HG03571 (cell line): ENCODE data around the gene PLEKHA8.
"Not testable (repeated sequence)": the region's sequence is repeated elsewhere in the genome, so short reads cannot be mapped to it uniquely, and the experiment has no call there.

Experiments
- ATAC-seq: cut with Tn5 transposase; IDR thresholded peaks from one replicate; pipeline ENCODE4 v1.9.1; 2021; ENCODE audit not compliant: unreplicated experiment

The PLEKHA8 gene

DNA sequence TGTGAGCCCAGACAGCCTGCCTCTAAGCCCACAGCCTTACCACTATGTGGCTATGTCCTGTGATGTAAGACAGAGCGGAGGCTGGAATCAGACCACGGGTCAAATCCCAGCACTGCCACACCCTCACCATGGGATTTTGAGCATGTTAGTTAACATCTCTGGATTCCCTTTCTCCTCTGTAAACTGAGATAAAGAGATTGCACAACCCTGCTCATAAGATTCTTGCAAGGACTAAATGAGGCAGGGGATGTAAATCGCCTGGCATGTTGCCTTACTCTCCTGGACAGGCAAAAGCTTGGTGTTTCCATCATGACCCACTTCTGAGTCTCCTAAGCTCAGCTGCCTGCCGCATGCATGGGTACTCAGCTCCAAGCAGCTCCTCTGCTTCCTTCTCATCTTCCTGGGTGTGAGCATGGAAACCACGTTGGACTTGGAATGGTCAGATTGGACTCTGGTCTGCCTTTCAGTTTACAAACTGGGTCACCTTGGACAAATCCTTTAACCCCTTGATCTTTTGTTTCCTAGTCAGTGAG is 65.3 kb downstream of the PLEKHA8 start:
- no peak for ATAC-seq

DNA sequence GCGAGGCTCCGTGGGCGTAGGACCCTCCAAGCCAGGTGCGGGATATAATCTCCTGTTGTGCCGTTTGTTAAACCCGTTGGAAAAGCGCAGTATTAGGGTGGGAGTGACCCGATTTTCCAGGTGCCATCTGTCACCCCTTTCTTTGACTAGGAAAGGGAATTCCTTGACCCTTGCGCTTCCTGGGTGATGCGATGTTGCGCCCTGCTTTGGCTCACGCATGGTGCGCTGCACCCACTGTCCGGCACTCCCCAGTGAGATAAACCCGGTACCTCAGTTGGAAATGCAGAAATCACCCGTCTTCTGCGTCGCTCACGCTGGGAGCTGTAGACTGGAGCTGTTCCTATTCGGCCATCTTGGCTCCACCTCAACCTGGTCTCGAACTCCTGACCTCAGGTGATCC is 70.4 kb downstream of the PLEKHA8 start:
- ATAC-seq, result not testable (repeated sequence)

DNA sequence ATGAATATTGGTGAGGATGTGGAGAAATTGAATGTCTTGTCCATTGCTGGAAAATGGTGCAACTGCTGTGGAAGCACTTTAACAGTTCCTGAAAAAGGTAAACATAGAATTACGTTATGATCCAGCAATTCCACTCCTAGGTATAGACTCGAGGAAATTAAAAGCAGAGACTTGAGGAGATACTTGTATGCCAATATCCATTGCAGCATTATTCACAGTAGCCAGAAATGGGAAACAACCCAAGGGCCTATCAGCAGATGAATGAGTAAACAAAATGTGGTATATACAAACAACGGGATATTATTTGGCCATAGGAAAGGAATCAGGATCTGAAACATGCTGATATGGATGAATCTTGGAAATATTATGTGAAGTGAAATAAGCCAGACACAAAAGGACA is 74.1 kb downstream of the PLEKHA8 start:
- ATAC-seq, result no peak

DNA sequence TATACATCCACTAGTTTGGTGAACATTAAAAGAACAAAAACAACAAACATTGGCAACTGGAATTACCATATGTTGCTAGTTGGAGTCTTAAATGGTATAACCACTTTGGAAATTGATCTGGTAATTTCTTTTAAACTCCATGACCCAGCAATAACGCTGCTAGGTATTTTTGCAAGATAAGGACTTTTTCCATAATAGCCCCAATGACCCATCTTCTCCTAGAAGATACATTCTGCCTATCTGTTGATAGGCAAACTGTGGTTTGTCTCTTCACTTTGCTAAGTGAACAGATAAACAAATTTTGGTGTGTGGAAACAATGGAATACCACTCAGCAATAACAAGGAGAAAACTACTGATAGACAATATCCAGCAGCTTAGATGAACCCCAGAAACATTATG is 75.9 kb downstream of the PLEKHA8 start:
- ATAC-seq, result no peak

DNA sequence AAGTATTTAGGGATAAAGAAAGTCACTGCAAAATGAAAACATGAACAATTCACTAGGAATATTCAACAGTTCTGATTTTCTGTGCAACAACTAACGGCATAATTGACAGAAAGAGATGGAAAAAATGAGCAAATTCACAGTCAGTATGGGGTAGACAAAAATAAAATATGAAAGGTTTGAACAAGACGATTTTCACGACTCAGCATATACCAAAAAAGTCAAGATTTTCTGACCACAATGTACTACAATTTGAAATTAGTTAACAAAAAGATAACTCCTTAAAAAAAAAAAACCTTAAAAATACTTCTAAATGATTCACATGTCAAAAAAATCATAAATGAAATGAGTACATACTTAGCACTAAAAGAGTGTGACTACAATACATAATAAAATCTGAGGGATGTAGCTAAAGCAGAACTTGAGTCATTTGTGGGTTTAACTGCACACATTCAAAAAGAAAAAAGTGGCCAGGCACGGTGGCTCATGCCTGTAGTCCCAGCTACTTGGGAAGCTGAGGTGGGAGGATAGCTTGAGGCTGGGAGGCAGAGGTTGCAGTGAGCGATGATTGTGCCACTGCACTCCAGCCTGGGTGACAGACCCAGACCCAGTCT is 84.0 kb downstream of the PLEKHA8 start:
- ATAC-seq, result no peak

DNA sequence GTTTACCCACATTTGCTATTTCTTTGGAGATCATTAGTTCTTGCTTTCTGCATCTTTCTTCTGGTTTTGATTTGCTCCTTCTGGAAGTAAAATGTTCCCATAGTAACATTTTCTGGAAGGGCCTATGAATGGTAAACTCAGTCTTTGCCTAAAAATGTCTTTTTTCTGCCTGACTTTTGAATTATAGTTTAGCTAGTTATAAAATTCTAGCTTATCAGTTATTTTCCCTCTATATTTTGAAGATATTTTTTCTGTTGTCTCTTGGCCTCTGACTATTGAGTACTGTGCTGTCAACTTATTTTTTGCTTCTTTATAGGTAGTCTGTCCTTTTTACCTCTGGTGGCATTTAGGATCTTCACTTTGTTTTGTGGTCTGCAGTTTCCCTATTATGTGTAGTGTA is 84.9 kb downstream of the PLEKHA8 start:
- no peak for ATAC-seq

DNA sequence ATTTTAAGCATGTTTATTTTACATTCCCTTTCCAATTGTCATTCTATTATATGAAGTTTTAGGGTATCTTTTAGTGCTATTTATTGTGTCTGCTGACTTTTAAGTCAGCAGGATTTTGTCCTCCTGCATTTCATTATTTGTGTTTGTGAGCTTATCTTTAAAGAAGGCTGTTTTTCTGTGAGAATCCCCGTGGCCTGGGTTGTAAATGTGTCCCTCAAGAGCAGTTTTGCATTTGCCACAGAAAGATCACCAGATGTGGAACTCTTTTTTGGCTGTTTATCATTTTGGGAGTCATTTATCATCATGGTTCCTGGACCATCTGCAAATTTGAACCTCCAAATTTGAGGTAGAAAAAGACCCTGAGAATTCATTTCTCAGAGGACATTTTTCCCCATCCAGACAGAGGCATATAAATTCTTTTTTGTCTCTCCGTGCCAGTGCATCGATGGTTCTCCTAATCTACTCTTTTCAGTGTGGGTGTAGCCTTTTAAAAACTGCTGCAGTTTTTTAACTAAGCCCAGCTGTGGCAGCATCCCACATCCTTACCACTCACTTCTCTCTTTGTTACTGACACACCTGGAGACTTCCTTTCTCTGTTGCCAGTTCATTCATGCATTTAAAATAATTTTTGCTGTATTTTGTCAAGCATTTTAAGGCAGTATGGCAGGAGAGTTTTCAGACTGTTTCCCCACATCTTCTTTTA is 86.5 kb downstream of the PLEKHA8 start:
- ATAC-seq, result no peak

DNA sequence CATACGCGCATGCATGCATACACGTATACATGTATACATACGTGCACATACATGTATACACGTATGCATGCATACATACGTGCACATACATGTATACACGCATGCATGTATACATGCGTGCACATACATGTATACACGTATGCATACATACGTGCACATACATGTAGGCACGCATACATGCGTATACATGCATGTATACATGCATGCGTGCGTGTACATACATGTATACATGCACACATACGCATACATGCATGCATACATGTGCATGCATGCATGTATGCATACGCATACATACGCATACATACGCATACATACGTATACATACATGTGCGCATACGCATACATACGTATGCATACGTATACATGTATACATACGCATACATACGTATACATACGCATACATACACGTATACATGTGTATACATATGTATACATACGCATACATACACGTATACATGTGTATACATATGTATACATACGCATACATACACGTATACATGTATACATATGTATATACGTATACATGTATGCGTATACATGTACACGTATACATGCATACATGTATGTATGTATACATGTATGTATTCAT is 87.6 kb downstream of the PLEKHA8 start:
- no peak for ATAC-seq

DNA sequence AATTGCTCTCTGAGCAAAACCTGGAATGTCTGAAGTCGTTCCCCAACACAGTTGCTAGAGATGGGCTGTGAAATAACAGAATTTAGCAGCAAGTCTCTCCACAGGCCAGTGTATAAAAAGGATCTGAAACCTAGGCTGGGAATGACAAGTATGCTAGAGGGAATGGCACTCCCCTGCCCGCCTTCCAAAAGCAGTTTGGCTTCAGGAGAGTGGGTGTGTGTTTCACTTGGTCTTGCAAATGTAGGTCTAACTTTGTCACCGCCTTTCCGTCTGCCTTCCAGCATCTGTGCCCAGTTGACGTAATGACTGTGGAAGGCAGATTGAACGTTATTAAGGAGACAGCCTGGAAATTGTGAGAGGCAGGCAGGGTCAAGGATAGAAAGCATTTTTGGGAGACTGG is 88.6 kb downstream of the PLEKHA8 start:
- ATAC-seq, result no peak

DNA sequence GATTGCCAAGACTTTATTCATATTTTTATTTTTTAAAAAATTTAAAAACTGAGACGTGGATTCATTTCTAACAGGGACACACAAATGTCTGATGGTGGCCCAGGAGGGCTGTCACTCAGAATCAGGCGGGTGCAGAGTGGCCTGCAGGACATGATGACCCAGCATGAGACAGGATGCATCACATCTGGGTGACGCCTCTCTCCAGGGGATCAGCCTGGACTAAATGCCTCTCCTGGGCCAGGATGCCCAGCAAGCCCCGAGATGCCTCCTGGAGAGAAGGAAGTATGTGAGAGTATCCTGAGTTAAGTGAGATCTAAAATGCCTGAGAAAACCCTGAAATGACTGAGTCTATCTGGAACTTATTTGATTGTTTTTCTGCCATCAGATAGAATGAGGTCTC is 89.7 kb downstream of the PLEKHA8 start:
- no peak for ATAC-seq

DNA sequence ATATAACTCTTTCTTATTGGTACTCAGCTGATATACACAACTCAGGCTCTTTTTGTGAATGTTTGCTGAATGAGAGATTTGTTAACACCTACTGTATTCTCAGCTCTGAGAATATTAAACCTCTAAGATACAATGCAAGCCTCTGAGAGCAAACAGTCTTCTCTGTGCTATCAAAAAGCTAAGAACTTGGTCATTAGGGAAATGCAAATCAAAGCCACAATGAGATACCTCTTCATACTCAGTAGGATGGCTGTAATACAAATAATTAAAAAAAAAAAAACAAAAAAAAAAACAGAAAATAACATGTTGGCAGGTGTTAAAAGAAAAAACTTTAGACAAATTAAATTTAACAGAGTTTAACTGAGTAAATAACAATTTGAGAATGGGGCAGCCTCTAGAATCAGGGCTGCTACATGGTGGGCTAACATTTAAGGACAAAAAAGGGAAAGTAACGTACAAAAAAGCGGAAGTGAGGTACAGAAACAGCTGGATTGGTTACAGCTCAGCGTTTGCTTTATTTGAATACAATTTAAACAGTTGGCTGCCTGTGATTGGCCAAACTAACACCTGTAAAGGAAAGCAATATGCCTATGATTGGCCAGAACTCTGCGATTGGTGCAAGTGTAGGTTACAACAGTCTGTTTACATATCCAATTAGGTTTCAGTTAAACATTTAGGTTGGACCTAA is 91.8 kb downstream of the PLEKHA8 start:
- ATAC-seq, result no peak

DNA sequence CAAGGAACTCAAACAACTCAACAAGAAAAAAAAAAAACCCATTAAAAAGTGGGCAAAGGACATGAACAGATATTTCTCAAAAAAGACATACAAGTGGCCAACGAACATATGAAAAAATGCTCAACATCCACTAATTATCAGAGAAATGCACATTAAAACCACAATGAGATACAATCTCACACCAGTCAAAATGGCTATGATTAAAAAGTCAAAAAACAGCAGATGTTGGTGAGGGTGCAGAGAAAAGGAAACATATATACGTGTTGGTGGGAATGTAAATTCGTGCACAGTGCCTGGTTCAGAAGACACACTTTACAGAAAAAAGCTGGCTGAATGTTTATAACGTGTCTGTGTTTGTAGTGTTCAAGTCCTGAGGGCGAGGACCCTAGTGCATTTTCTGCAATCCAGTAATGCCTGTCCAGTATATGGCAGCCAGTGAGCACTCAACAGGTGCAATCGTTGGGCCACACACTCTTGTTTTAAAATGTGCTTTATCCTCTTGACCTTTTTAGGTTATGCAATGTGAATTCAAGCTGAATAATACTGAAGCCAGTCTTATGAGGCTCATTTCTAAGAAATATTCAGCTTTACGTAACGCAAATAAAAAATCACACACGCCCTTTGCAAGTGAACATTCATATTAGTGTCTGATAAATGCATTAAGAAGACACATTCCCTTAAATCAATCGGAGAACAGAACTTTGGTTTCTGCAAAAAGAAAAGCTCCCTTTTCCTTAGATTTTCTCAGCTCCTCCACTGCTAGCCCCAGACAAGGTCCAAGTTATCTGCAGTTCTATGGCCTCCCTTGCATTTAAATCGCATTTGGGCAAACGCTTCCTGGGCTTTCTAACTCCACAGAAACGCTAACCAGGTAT is 105.8 kb downstream of the PLEKHA8 start:
- ATAC-seq, result no peak

DNA sequence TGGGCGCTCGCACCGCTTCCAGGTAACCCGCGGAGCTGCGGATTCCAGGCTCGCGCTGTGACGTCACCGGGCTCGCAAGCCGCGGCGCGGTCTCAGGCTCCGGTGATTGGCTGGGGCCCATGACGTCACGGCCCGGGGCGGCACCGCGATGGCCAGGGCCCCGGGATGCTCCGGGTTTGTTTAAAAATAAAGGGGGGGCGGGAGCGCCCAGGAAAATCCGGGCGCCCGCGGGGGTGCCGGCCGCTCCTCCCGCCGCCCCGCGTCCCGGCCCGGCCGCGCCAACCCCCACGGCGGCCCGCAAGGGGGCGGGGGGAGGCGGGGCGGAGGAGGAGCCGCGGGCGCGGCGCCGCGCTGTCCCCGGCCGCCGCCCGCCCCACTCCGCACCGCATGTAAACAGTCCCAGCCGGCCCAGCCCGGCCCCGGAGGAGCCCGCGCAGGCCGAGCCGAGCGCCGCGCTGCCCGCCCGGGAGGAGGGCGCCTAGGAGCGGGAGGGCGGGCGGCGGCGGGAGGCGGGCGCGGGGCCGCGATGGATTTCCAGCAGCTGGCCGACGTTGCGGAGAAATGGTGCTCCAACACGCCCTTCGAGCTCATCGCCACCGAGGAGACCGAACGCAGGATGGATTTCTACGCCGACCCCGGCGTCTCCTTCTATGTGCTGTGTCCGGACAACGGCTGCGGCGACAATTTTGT is 106.5 kb downstream of the PLEKHA8 start, which contains the start of gene MTURN:
Gene MTURN, plus strand, starts transcription at position 376 of the 690 bp plus-strand sequence. Its CDS starts 151 bp downstream, at position 527.
- peak; percentile 88 for ATAC-seq

DNA sequence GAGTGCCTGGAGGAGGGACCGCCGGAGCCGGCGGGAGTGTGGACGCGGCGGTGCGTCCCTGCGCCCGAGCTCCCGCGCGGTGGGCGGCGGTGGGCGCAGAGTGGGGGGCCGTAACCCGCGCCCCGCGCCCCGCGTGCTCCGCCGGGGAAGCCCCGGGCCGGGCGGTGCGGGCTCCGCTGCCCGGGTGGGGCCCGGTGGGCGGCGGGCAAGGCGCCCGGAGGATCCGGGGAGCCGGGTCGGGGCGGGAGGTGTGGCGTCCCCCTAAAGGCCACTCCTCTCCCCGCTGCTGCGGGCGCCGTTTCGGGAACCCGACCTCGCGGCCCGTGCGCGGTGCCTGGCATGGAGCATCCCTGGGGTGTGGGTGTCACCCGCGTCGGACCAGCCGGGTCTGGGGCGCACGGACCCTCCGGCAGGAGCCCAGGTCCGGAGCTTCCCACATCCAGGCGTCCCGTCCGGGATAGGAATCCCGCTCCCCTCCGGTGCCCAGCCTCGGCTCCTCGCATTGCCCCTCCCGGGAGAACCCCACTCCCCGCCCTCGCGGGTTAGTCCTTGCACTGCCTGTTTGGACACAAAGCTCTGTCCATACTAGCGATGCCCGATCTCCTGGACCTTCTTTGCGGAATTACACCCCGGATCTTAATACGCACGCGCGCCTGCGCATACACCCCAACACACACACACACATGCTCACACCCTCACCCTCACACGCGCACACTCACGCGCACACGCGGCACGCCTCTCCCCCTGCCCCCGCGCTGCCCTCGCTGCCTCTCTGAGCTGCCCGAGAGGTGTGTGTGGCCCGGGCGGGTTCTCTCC is 107.3 kb downstream of the PLEKHA8 start:
- ATAC-seq, result peak; percentile 29

DNA sequence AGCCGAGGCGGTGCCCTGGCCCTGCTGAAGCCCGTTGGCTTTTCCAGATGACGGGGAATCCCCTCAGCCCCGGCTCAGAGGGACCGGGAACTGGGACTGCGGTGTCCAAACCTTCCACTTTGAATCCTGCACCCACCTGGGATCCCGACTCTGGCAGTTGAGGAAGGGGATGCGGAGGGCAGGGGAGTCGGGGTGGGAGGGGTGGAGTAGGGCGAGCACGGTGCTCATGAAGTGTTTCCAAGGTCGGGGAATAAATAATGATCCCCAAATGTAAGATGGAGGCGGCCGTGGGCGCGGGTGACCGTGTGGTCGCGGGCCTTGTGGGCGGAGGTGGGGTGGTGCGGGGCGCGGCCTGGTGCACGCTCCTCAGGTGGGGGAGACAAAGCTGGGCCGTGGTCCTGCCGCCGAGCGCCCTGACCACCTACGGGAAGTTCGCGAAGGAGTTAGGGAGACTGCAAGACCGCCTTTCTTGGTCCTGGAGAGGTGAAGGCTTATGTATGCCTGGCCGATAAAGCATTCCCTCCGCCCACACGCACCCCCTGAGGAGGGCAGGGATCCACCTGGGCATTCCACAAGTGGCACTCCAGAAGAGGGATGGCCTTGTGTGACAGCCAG is 108.0 kb downstream of the PLEKHA8 start:
- ATAC-seq, result no peak

DNA sequence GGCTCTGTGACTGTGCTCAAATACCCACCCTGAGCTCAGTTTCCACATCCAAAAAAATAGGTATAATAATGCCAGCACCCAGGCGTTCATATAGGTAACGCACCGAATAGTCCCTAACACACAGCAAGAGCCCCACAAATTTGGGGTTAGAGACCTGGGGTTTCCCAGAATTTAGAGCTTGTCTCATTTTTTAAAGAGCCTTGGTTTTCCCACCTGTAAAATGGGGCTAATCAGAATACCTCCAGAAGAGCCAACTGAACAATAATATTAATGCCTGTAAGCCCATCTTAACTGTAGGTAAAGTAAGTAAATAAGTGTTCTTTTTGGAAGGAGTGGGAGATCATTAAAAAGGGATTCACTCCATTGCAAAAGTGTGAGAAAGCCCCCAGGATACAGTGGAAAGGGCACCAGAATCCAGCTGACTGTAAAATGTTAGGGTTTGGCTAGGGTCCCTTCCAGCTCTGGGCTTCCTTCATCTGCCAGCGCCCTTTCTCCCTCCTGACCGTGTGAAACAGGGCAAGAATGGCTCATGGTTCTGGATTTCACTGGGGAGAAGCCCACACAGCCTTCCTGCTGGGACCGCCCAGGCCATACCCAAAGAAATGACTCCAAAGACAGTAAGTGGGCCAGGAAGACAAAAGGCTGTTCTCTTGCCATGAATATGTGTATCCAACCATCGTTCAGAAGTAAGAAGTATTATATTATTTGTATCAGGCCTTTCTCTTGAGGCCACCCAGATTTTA is 108.7 kb downstream of the PLEKHA8 start:
- ATAC-seq, result no peak

DNA sequence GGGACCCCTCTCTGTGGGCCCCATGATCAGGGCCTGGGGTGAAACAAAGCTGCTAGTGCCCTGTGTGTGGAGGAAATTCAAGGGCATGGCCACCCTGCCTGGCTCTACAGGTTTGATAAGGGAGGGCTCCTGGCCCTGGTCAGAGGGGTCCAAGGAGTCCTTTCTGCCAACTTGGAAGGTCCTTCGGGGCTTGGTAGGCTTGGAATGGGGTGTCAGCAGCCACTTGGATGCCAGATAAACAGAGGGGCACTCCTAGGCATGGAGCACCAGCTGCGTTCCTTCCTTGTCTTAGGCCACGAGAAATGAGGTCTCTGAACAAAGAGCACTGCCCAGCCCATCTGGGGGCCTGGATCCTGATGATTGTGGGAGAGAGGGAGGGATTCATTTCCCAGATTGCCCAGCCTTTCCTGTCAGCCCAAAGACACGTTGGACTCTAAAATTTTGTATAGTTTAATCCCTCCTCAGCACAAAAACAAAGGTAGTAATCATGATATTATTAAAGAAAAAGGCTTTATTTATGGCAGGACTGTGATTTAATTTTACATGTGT is 111.7 kb downstream of the PLEKHA8 start:
- no peak for ATAC-seq

DNA sequence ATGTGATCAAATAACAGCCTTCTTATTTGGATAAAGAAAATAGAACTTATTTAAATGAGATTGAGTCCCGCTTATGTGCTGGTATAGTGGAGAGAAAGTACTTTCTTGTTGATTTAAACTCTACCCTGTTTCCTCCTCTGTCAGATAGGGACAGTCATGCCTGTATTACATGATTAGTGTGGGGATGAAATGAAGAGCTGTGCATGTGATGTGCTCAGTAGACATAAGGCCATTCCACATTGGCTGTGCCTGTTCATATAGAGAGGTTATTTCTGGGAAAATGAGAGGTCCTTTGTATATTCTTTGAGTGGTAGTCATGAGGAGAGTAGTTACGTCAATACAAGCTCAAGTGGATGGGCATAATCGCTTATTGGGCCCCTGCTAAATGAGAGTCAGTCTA is 112.2 kb downstream of the PLEKHA8 start:
- ATAC-seq, result no peak
